Smooth muscle cell (in vitro differentiated cells): ENCODE measurements around the gene AEBP1. TPM values are rescaled to one million over a fixed set of nuclear protein-coding genes. Genes with fewer than 3 reads are reported as not detected.

Experiments used
- DNase-seq: peaks from one replicate; lab custom pipeline; 2025; ENCODE audit not compliant: unreplicated experiment; lab: John Stamatoyannopoulos, UW
- H2AFZ ChIP-seq: fragments of 200-600 bp; sonication (generic); 2 replicates; pipeline ENCODE4 v1.6.0; 2016; ENCODE audit warnings: antibody characterized with exemption, low read depth, mild to moderate bottlenecking
- H3F3A ChIP-seq: fragments of 200-600 bp; sonication (generic); 2 replicates; pipeline ENCODE4 v1.6.0; 2017; ENCODE audit warnings: antibody characterized with exemption, low read depth
- H3K27ac ChIP-seq: fragments of 200-600 bp; sonication (generic); 2 replicates; pipeline ENCODE4 v1.5.1; 2016; ENCODE audit warnings: low read depth, mild to moderate bottlenecking
- H3K27me3 ChIP-seq: fragments of 200-600 bp; sonication (generic); 2 replicates; pipeline ENCODE4 v1.6.1; 2016; ENCODE audit warnings: low read depth, mild to moderate bottlenecking
- H3K36me3 ChIP-seq: fragments of 200-600 bp; sonication (generic); 2 replicates; pipeline ENCODE4 v1.5.1; 2016; ENCODE audit warnings: low read depth
- H3K4me1 ChIP-seq: fragments of 200-600 bp; sonication (generic); 2 replicates; pipeline ENCODE4 v1.5.1; 2016; ENCODE audit warnings: low read depth
- H3K4me2 ChIP-seq: fragments of 200-600 bp; sonication (generic); 2 replicates; pipeline ENCODE4 v1.6.0; 2016; ENCODE audit warnings: mild to moderate bottlenecking
- H3K4me3 ChIP-seq: fragments of 200-600 bp; sonication (generic); 2 replicates; pipeline ENCODE4 v1.5.1; 2016; ENCODE audit warnings: mild to moderate bottlenecking
- H3K79me2 ChIP-seq: fragments of 200-600 bp; sonication (generic); 2 replicates; pipeline ENCODE4 v1.6.0; 2016; ENCODE audit warnings: low read depth, mild to moderate bottlenecking
- H3K9ac ChIP-seq: fragments of 200-600 bp; sonication (generic); 2 replicates; pipeline ENCODE4 v1.6.0; 2016; ENCODE audit warnings: low read depth
- H3K9me3 ChIP-seq: fragments of 200-600 bp; sonication (generic); replicated peaks from 2 replicates; pipeline ENCODE4 v1.5.1; 2016; ENCODE audit warnings: low read depth
- H4K20me1 ChIP-seq: fragments of 200-600 bp; sonication (generic); 2 replicates; pipeline ENCODE4 v1.6.0; 2016; ENCODE audit warnings: low read depth
- CTCF ChIP-seq: fragments of 200-600 bp; sonication (generic); IDR thresholded peaks from 2 replicates; pipeline ENCODE4 v1.5.1; 2017; ENCODE audit warnings: borderline replicate concordance, mild to moderate bottlenecking, antibody characterized with exemption; ENCODE audit not compliant: insufficient read depth, poor library complexity, severe bottlenecking
- WGBS: methylation state at CpG from one replicate; pipeline ENCODE4 v1.1.7; 2016; ENCODE audit warnings: low lambda C conversion rate; 5-methylcytosine and 5-hydroxymethylcytosine counted together
- polyA plus RNA-seq: library from polyadenylated mRNA; unstranded; fragments of >200 nt; fragmentation: Nextera tagmentation; extraction: Ambion mirVana; gene quantifications from 2 replicates; pipeline ENCODE4 v1.2.1, GENCODE V29; 2016
- total RNA-seq: library from RNA; depleted of rRNA; stranded (reverse); fragments of >200 nt; gene quantifications from 2 replicates; pipeline ENCODE4 v1.2.3, GENCODE V29; 2014

The AEBP1 gene
- total and polyA plus RNA-seq, 2 experiments from 2014 or later = 39.7 to 163 TPM

GRCh38 chr7:44145969-44146911 lies 42.1 kb downstream of the AEBP1 start:
- WGBS = 38% methylated on average over 33 of the region's 65 CpGs
- Histone ChIP-seq H3K4me3 (peak overlapping the region; percentile 50), H3K4me1 (peaks cover 9% of the 10 kb centered on the region), H3K9me3 (no peaks in the 10 kb centered on the region), H3K27ac (no peak overlapping the region), H3K4me2 (peak overlapping the region; percentile 93), H3K36me3 (no peaks in the 10 kb centered on the region), H4K20me1 (no peaks in the 10 kb centered on the region), H3K27me3 (peaks cover 7% of the 10 kb centered on the region), H3K79me2 (no peaks in the 10 kb centered on the region), H3K9ac (no peak overlapping the region), H2AFZ (peak overlapping the region; percentile 82), H3F3A (no peaks in the 10 kb centered on the region)
- no peak for TF ChIP-seq CTCF
- peak; percentile 41 for DNase-seq

GRCh38 chr7:44147026-44147991 lies 43.2 kb downstream of the AEBP1 start:
- Histone ChIP-seq H3K9ac (no peak overlapping the region), H4K20me1 (no peaks in the 10 kb centered on the region), H3K4me1 (peaks cover 9% of the 10 kb centered on the region), H3K27ac (no peak overlapping the region), H3K27me3 (peaks cover 7% of the 10 kb centered on the region), H3K79me2 (no peaks in the 10 kb centered on the region), H3F3A (no peaks in the 10 kb centered on the region), H2AFZ (no peak overlapping the region), H3K9me3 (no peaks in the 10 kb centered on the region), H3K4me2 (no peak overlapping the region), H3K36me3 (no peaks in the 10 kb centered on the region), H3K4me3 (no peak overlapping the region)
- whole genome bisulfite sequencing = 76% methylated on average over 33 of the region's 33 CpGs
- no peak for TF ChIP-seq CTCF
- no peak for DNase-seq

- Histone ChIP-seq H3K79me2 (no peaks in the 10 kb centered on the region), H3F3A (no peaks in the 10 kb centered on the region), H3K36me3 (no peaks in the 10 kb centered on the region), H3K9me3 (no peaks in the 10 kb centered on the region), H2AFZ (no peak overlapping the region), H3K27ac (no peak overlapping the region), H3K4me3 (no peak overlapping the region), H3K9ac (no peak overlapping the region), H3K4me1 (peaks cover 9% of the 10 kb centered on the region), H4K20me1 (no peaks in the 10 kb centered on the region), H3K4me2 (no peak overlapping the region), H3K27me3 (peaks cover 7% of the 10 kb centered on the region)
- DNase-seq = no peak
- WGBS = 85% methylated on average over 2 of the region's 2 CpGs
- TF ChIP-seq CTCF = no peak
Measured at GRCh38 chr7:44148166-44148565, 44.0 kb downstream of the AEBP1 start.
